HCT116 (cell line): Measurements from ENCODE around the gene GMEB2. TPM values are rescaled to one million over a fixed set of nuclear protein-coding genes. Genes with fewer than 3 reads are reported as not detected.

ENCODE experiments used
- ATAC-seq: fragments of 200-7000 bp; cut with Tn5 transposase; 2 replicates; pipeline ENCODE4 v1.9.1; 2020; ENCODE audit warnings: mild to moderate bottlenecking, moderate library complexity
- BruUV-seq: library from RNA; stranded (reverse); fragments of 400-500 nt; replicated peaks from 2 replicates; lab custom pipeline; 2021; lab: Mats Ljungman, UMichigan
- CTCF ChIA-PET: fragments of 300-600 bp; sonication (Branson Sonifier 250); formaldehyde crosslinking; loops from one replicate; lab custom pipeline; 2021; ENCODE audit warnings: antibody characterized with exemption; lab: Charles Lee
- POLR2A ChIA-PET: fragments of 300-600, 350-600 bp; sonication (Branson Sonifier 250); formaldehyde crosslinking; loops from one replicate; lab custom pipeline; 2021; ENCODE audit warnings: antibody characterized with exemption; lab: Charles Lee
- RAD21 ChIA-PET, 2 experiments: fragments of 300-600 bp; sonication (Branson Sonifier 250); formaldehyde crosslinking; loops; one replicate each; lab custom pipeline; 2023; ENCODE audit warnings: low total read pairs in 2 of 2; ENCODE audit not compliant: uncharacterized antibody in 2 of 2, unreplicated experiment in 2 of 2, low non-redundant PET in 1 of 2; lab: Charles Lee
- DNase-seq: peaks from one replicate; pipeline ENCODE4 v3.0.0-alpha.2; 2010; ENCODE audit warnings: low read depth, low spot score
- H2AFZ ChIP-seq: fragments of 200-600 bp; shearing (Covaris generic), sonication (generic); 2 replicates; pipeline ENCODE4 v1.6.1; 2017; ENCODE audit warnings: low read depth, mixed run types, mixed read lengths, antibody characterized with exemption, low read length; ENCODE audit not compliant: poor library complexity, severe bottlenecking
- H3K27ac ChIP-seq: 2 replicates; pipeline ENCODE4 v1.5.1; 2012; ENCODE audit warnings: low read depth, low read length
- H3K27me3 ChIP-seq: fragments of 200-600 bp; sonication (generic); 2 replicates; pipeline ENCODE4 v1.6.1; 2016; ENCODE audit warnings: mixed run types, low read length, mixed read lengths; ENCODE audit not compliant: insufficient read depth
- H3K36me3 ChIP-seq, 2 experiments: fragments of 200-500 bp in 1 of 2; fragments of 200-600 bp in 1 of 2; sonication (Bioruptor generic) in 1 of 2; sonication (generic) in 1 of 2; 2 replicates each; pipeline versions ENCODE4 v1.5.1 to v1.6.1; 2014 to 2016; ENCODE audit warnings: low read length in 2 of 2, inconsistent platforms in 1 of 2, mixed read lengths in 1 of 2, mixed run types in 1 of 2; ENCODE audit not compliant: insufficient read depth in 2 of 2, control insufficient read depth in 1 of 2
- H3K4me1 ChIP-seq, 2 experiments: fragments of 200-600 bp in 1 of 2; sonication (generic) in 1 of 2; 2 replicates each; pipeline versions ENCODE4 v1.5.1 to v1.6.1; 2012 to 2017; ENCODE audit warnings: low read length in 2 of 2, inconsistent platforms in 1 of 2, mild to moderate bottlenecking in 1 of 2, mixed read lengths in 1 of 2, mixed run types in 1 of 2, moderate library complexity in 1 of 2; ENCODE audit not compliant: insufficient read depth in 2 of 2, control insufficient read depth in 1 of 2
- H3K4me2 ChIP-seq: fragments of 200-600 bp; sonication (generic); 2 replicates; pipeline ENCODE4 v1.6.1; 2017; ENCODE audit warnings: mixed run types, low read length, mixed read lengths
- H3K4me3 ChIP-seq, 2 experiments: fragments of 200-600 bp in 1 of 2; sonication (generic) in 1 of 2; replicated peaks in 1 of 2; 2 replicates each; pipeline ENCODE4 v1.5.1; 2011 to 2016; ENCODE audit warnings: low read length in 2 of 2, control low read depth in 1 of 2, low read depth in 1 of 2, mild to moderate bottlenecking in 1 of 2, mixed read lengths in 1 of 2, mixed run types in 1 of 2
- H3K79me2 ChIP-seq: fragments of 200-600 bp; sonication (generic); 2 replicates; pipeline ENCODE4 v1.6.1; 2017; ENCODE audit warnings: mild to moderate bottlenecking, mixed run types, low read length, moderate library complexity, mixed read lengths; ENCODE audit not compliant: insufficient read depth
- H3K9ac ChIP-seq: fragments of 200-600 bp; sonication (generic); 2 replicates; pipeline ENCODE4 v1.6.1; 2016; ENCODE audit warnings: low read length, mixed read lengths
- H3K9me2 ChIP-seq: fragments of 200-600 bp; sonication (generic), shearing (Covaris generic); 2 replicates; pipeline ENCODE4 v1.6.1; 2017; ENCODE audit warnings: mixed run types, mild to moderate bottlenecking, moderate library complexity; ENCODE audit not compliant: insufficient read depth
- H3K9me3 ChIP-seq, 2 experiments: fragments of 200-500 bp in 1 of 2; fragments of 200-600 bp in 1 of 2; sonication (Bioruptor generic) in 1 of 2; sonication (generic) in 1 of 2; 2 replicates each; pipeline ENCODE4 v1.6.1; 2014 to 2017; ENCODE audit warnings: low read length in 2 of 2, mixed read lengths in 2 of 2, inconsistent platforms in 1 of 2, low read depth in 1 of 2, mild to moderate bottlenecking in 1 of 2, mixed run types in 1 of 2, moderate library complexity in 1 of 2; ENCODE audit not compliant: control insufficient read depth in 1 of 2, insufficient read depth in 1 of 2
- H4K20me1 ChIP-seq: fragments of 200-600 bp; sonication (generic), shearing (Covaris generic); 2 replicates; pipeline ENCODE4 v1.6.1; 2017; ENCODE audit warnings: mixed run types, mild to moderate bottlenecking, moderate library complexity; ENCODE audit not compliant: insufficient read depth
- CEBPB ChIP-seq: IDR thresholded peaks from 2 replicates; pipeline ENCODE4 v1.6.1; 2012; ENCODE audit warnings: low read depth
- EGR1 ChIP-seq: IDR thresholded peaks from 2 replicates; pipeline ENCODE4 v1.6.1; 2012; ENCODE audit warnings: low read depth
- EZH2 ChIP-seq: fragments of 200-600 bp; sonication (generic); IDR thresholded peaks from 2 replicates; pipeline ENCODE4 v1.6.1; 2017; ENCODE audit warnings: antibody characterized with exemption, mixed run types
- EZH2phosphoT487 ChIP-seq: fragments of 200-600 bp; IDR thresholded peaks from 2 replicates; pipeline ENCODE4 v1.6.1; 2018; ENCODE audit warnings: antibody characterized with exemption, borderline replicate concordance
- JUND ChIP-seq: IDR thresholded peaks from 2 replicates; pipeline ENCODE4 v1.6.1; 2012
- POLR2AphosphoS5 ChIP-seq: IDR thresholded peaks from 2 replicates; pipeline ENCODE4 v1.6.1; 2011; ENCODE audit warnings: mild to moderate bottlenecking, low read depth, low read length, moderate library complexity
- RAD21 ChIP-seq: IDR thresholded peaks from 2 replicates; pipeline ENCODE4 v1.6.1; 2012; ENCODE audit warnings: low read depth, mild to moderate bottlenecking
- SIN3A ChIP-seq: IDR thresholded peaks from 2 replicates; pipeline ENCODE4 v1.6.1; 2012; ENCODE audit warnings: low read depth
- SP1 ChIP-seq: IDR thresholded peaks from 2 replicates; pipeline ENCODE4 v1.6.1; 2012; ENCODE audit warnings: low read depth
- ZNF274 ChIP-seq: fragments of 200-500 bp; sonication (Bioruptor generic); IDR thresholded peaks from 2 replicates; pipeline ENCODE4 v1.6.1; 2014; ENCODE audit warnings: mild to moderate bottlenecking, low read depth, low read length, inconsistent platforms
- intact Hi-C: fragments of 100-400 bp; cut with micrococcal nuclease; formaldehyde crosslinking; loops from 2 replicates; pipeline ENCODE4 v1.10.0; 2022
- total RNA-seq: library from RNA; stranded (reverse); gene quantifications from one replicate; pipeline ENCODE4 v1.2.1, GENCODE V29; 2021; ENCODE audit not compliant: unreplicated experiment
- TF ChIP-seq, protein P1 (sequence below): IDR thresholded peaks from 2 replicates; pipeline ENCODE4 v1.6.1; 2012
- TF ChIP-seq, protein P2 (sequence below): IDR thresholded peaks from 2 replicates; pipeline ENCODE4 v1.6.1; 2012
- TF ChIP-seq, protein P3 (sequence below), 3 experiments: fragments of 200-600 bp in 1 of 3; sonication (generic) in 1 of 3; IDR thresholded peaks in 2 of 3; conservative IDR thresholded peaks in 1 of 3; 2 replicates each; pipeline ENCODE4 v1.5.1; 2012 to 2017; ENCODE audit warnings: low read depth in 2 of 3, low read length in 2 of 3, antibody characterized with exemption in 1 of 3, borderline replicate concordance in 1 of 3, control low read depth in 1 of 3, mild to moderate bottlenecking in 1 of 3, mixed read lengths in 1 of 3, mixed run types in 1 of 3, moderate library complexity in 1 of 3; ENCODE audit not compliant: insufficient read depth in 1 of 3

Gene GMEB2
- total RNA-seq, 1 experiment from 2014 or later, result 13.9 TPM

- peaks cover 60% of the 10 kb centered on the region for H3K79me2 ChIP-seq
- no TSS peak for BruUV-seq
- no peak overlapping the region for H3K4me2 ChIP-seq
- no peaks in the 10 kb centered on the region for H3K9me2 ChIP-seq
- ChIA-PET RAD21 (no interaction called here), POLR2A (no interaction called here), CTCF (no interaction called here)
- peaks cover 17 to 41% of the 10 kb centered on the region in 2 experiments for H3K36me3 ChIP-seq
- H3K9ac ChIP-seq, result no peak overlapping the region
- ATAC-seq, result no peak
- intact Hi-C loops, result no loop called here
- no peak overlapping the region for H3K27ac ChIP-seq
- no peaks in the 10 kb centered on the region for H4K20me1 ChIP-seq
- no peaks in the 10 kb centered on the region for H3K9me3 ChIP-seq
- no peak overlapping the region for H3K4me3 ChIP-seq
- no peak for DNase-seq
- peaks cover 7 to 10% of the 10 kb centered on the region in 2 experiments for H3K4me1 ChIP-seq
- H3K27me3 ChIP-seq, result no peaks in the 10 kb centered on the region
- H2AFZ ChIP-seq, result no peak overlapping the region
- TF ChIP-seq JUND (no peak), ZNF274 (no peak), EZH2 (no peak), EGR1 (no peak), SP1 (no peak), RAD21 (no peak), POLR2AphosphoS5 (no peak), SIN3A (no peak), CEBPB (no peak), EZH2phosphoT487 (no peak)
- TF ChIP-seq, protein P1, sequence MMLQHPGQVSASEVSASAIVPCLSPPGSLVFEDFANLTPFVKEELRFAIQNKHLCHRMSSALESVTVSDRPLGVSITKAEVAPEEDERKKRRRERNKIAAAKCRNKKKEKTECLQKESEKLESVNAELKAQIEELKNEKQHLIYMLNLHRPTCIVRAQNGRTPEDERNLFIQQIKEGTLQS, result no peak
- TF ChIP-seq, protein P2, sequence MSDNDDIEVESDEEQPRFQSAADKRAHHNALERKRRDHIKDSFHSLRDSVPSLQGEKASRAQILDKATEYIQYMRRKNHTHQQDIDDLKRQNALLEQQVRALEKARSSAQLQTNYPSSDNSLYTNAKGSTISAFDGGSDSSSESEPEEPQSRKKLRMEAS, result no peak
- TF ChIP-seq, protein P3, sequence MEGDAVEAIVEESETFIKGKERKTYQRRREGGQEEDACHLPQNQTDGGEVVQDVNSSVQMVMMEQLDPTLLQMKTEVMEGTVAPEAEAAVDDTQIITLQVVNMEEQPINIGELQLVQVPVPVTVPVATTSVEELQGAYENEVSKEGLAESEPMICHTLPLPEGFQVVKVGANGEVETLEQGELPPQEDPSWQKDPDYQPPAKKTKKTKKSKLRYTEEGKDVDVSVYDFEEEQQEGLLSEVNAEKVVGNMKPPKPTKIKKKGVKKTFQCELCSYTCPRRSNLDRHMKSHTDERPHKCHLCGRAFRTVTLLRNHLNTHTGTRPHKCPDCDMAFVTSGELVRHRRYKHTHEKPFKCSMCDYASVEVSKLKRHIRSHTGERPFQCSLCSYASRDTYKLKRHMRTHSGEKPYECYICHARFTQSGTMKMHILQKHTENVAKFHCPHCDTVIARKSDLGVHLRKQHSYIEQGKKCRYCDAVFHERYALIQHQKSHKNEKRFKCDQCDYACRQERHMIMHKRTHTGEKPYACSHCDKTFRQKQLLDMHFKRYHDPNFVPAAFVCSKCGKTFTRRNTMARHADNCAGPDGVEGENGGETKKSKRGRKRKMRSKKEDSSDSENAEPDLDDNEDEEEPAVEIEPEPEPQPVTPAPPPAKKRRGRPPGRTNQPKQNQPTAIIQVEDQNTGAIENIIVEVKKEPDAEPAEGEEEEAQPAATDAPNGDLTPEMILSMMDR (IDR thresholded peaks at IDR 0.05 in 2 of 3, conservative IDR thresholded peaks at IDR 0.05 in 1 of 3; ENCODE audit: borderline replicate concordance in 1 of 3, insufficient read depth in 1 of 3, low read depth in 2 of 3, low read length in 2 of 3), result no peak
- TF ChIP-seq, all 23 proteins: peak for 0
Measured at GRCh38 chr20:63663332-63664066, 36.6 kb upstream of the GMEB2 start.
